B cell (primary cell): ENCODE results near the gene MS4A18. TPM values are rescaled to one million over a fixed set of nuclear protein-coding genes. Genes with fewer than 3 reads are reported as not detected.
"Not testable (repeated sequence)": the region's sequence is repeated elsewhere in the genome, so short reads cannot be mapped to it uniquely, and the experiment has no call there.

Source experiments
- ATAC-seq: fragments of 200-7000 bp; cut with Tn5 transposase; one replicate; pipeline ENCODE4 v1.10.0; 2021; ENCODE audit warnings: low read depth, mild to moderate bottlenecking, moderate number of reproducible peaks, moderate library complexity
- CTCF ChIA-PET: fragments of 350-600 bp; sonication (Branson Sonifier 250); formaldehyde crosslinking; loops from one replicate; lab custom pipeline; 2021; ENCODE audit warnings: antibody characterized with exemption, inconsistent platforms; lab: Charles Lee
- POLR2A ChIA-PET: fragments of 350-600 bp; sonication (Branson Sonifier 250); formaldehyde crosslinking; loops from one replicate; lab custom pipeline; 2021; ENCODE audit warnings: antibody characterized with exemption; lab: Charles Lee
- DNase-seq: peaks from one replicate; pipeline ENCODE4 v3.0.0; 2013
- H2AFZ ChIP-seq: 2 replicates; pipeline ENCODE4 v1.6.1; 2012; ENCODE audit warnings: mild to moderate bottlenecking, low read depth, low read length; ENCODE audit not compliant: insufficient read depth, poor library complexity, severe bottlenecking
- H3K27ac ChIP-seq, 2 donors: 1 replicate in 1 of 2; 2 replicates in 1 of 2; pipeline ENCODE4 v1.5.1; 2012 to 2013; ENCODE audit warnings: low read length in 2 of 2, mild to moderate bottlenecking in 2 of 2, moderate library complexity in 1 of 2
- H3K27me3 ChIP-seq, 4 experiments: fragments of 200-600 bp in 1 of 4; sonication (generic) in 1 of 4; replicated peaks in 1 of 4; 1 replicate in 2 of 4; 2 replicates in 2 of 4; pipeline versions ENCODE4 v1.6.1 to v1.7.0; 2013 to 2016; ENCODE audit warnings: low read length in 3 of 4, mild to moderate bottlenecking in 2 of 4, mixed read lengths in 1 of 4, moderate library complexity in 1 of 4; ENCODE audit not compliant: insufficient read depth in 4 of 4, control insufficient read depth in 3 of 4; ENCODE audit errors: control extremely low read depth in 1 of 4
- H3K36me3 ChIP-seq, 2 experiments: replicated peaks in 1 of 2; 1 replicate in 1 of 2; 2 replicates in 1 of 2; pipeline versions ENCODE4 v1.6.1 to v1.7.1; 2013; ENCODE audit warnings: low read length in 1 of 2; ENCODE audit not compliant: insufficient read depth in 2 of 2, control insufficient read depth in 1 of 2; ENCODE audit errors: control extremely low read depth in 1 of 2, extremely low read depth in 1 of 2
- H3K4me1 ChIP-seq, 2 donors: fragments of 200-600 bp in 1 of 2; sonication (generic) in 1 of 2; 1 replicate in 1 of 2; 2 replicates in 1 of 2; pipeline versions ENCODE4 v1.5.1 to v1.6.1; 2013 to 2017; ENCODE audit warnings: low read length in 2 of 2; ENCODE audit not compliant: control insufficient read depth in 2 of 2, insufficient read depth in 2 of 2
- H3K4me2 ChIP-seq: replicated peaks from 2 replicates; pipeline ENCODE3; 2012; ENCODE audit warnings: mild to moderate bottlenecking, low read depth, low read length; ENCODE audit not compliant: poor library complexity, severe bottlenecking
- H3K4me3 ChIP-seq, 5 experiments: fragments of 200-600 bp in 1 of 5; sonication (generic) in 1 of 5; 1 replicate in 3 of 5; 2 replicates in 2 of 5; pipeline versions ENCODE4 v1.5.1 to v1.7.0; 2011 to 2016; ENCODE audit warnings: low read length in 4 of 5, mild to moderate bottlenecking in 4 of 5, low read depth in 2 of 5, control low read depth in 1 of 5, moderate library complexity in 1 of 5; ENCODE audit not compliant: insufficient read depth in 1 of 5; ENCODE audit errors: control extremely low read depth in 1 of 5, extremely low read depth in 1 of 5
- H3K79me2 ChIP-seq: fragments of 200-600 bp; sonication (generic); one replicate; pipeline ENCODE4 v1.6.0; 2016; ENCODE audit warnings: low read length; ENCODE audit not compliant: control insufficient read depth, insufficient read depth
- H3K9ac ChIP-seq: fragments of 200-600 bp; sonication (generic); 2 replicates; pipeline ENCODE4 v1.6.1; 2017; ENCODE audit warnings: mild to moderate bottlenecking, low read length, moderate library complexity
- H3K9me3 ChIP-seq, 3 donors: one replicate each; pipeline versions ENCODE4 v1.6.1 to v1.7.1; 2013; ENCODE audit warnings: low read length in 2 of 3; ENCODE audit not compliant: control insufficient read depth in 2 of 3, insufficient read depth in 1 of 3; ENCODE audit errors: control extremely low read depth in 1 of 3
- H4K20me1 ChIP-seq: 2 replicates; pipeline ENCODE4 v1.6.0; 2012; ENCODE audit warnings: mild to moderate bottlenecking, low read length; ENCODE audit not compliant: insufficient read depth, control insufficient read depth, poor library complexity, severe bottlenecking
- H3K27ac Mint-ChIP-seq: one replicate; pipeline ENCODE4 v1.8.0; 2021; ENCODE audit warnings: mixed read lengths
- H3K27me3 Mint-ChIP-seq: one replicate; pipeline ENCODE4 v1.8.0; 2021; ENCODE audit warnings: mixed read lengths
- H3K4me1 Mint-ChIP-seq: one replicate; pipeline ENCODE4 v1.8.0; 2021; ENCODE audit warnings: mixed read lengths
- H3K4me3 Mint-ChIP-seq: one replicate; pipeline ENCODE4 v1.8.0; 2021; ENCODE audit warnings: mixed read lengths
- H3K9me3 Mint-ChIP-seq: one replicate; pipeline ENCODE4 v1.8.0; 2022; ENCODE audit warnings: mixed read lengths; ENCODE audit not compliant: insufficient read depth
- CTCF ChIP-seq: fragments of 200-600 bp; IDR thresholded peaks from one replicate; pipeline ENCODE4 v1.8.0; 2022; ENCODE audit warnings: antibody characterized with exemption, mild to moderate bottlenecking
- EZH2 ChIP-seq: IDR thresholded peaks from 2 replicates; pipeline ENCODE4 v1.6.1; 2012; ENCODE audit warnings: borderline replicate concordance, low read depth, mild to moderate bottlenecking, moderate library complexity, low read length; ENCODE audit not compliant: insufficient read depth, poor library complexity, severe bottlenecking
- WGBS: methylation state at CpG from one replicate; pipeline ENCODE4 v1.1.5; 2013; ENCODE audit warnings: missing lambda C conversion rate; ENCODE audit not compliant: insufficient coverage; 5-methylcytosine and 5-hydroxymethylcytosine counted together
- intact Hi-C: fragments of 100-400 bp; cut with micrococcal nuclease; formaldehyde crosslinking; loops from one replicate; pipeline ENCODE4 v1.10.0; 2022
- polyA plus RNA-seq: library from polyadenylated mRNA; depleted of rRNA; stranded (reverse); fragments of >200 nt; gene quantifications from 2 replicates; pipeline ENCODE4 v1.2.3, GENCODE V29; 2012
- total RNA-seq, 2 donors: library from RNA; stranded (reverse); fragments of 120-200 nt in 1 of 2; gene quantifications; 1 replicate in 1 of 2; 2 replicates in 1 of 2; pipeline versions ENCODE4 v1.2.3 to v1.2.4, GENCODE V29; 2013 to 2022

MS4A18 gene
- total and polyA plus RNA-seq, 2 donors (not counting 1 experiment from before 2014, with no cell fraction given): not detected

GRCh38 chr11:60710482-60710881 is 14.0 kb upstream of the MS4A18 start:
- H3K9ac ChIP-seq: no peak overlapping the region
- Mint-ChIP-seq H3K9me3 (no peaks in the 10 kb centered on the region), H3K4me1 (no peaks in the 10 kb centered on the region), H3K27me3 (peaks cover 35% of the 10 kb centered on the region), H3K27ac (no peak overlapping the region), H3K4me3 (no peak overlapping the region)
- no peaks in the 10 kb centered on the region for H3K9me3 ChIP-seq
- CTCF ChIA-PET: no interaction called here
- ATAC-seq: no peak
- H3K4me3 ChIP-seq: no peak overlapping the region
- peaks cover 0 to 4% (median 2%) of the 10 kb centered on the region in 4 experiments for H3K27me3 ChIP-seq
- WGBS: 90% methylated on average over 4 of the region's 4 CpGs
- no peak overlapping the region for H3K4me2 ChIP-seq
- no peak overlapping the region for H3K27ac ChIP-seq
- H3K4me1 ChIP-seq: no peaks in the 10 kb centered on the region
- intact Hi-C loops: no loop called here
- H3K36me3 ChIP-seq: no peaks in the 10 kb centered on the region
- no peak overlapping the region for H2AFZ ChIP-seq
- TF ChIP-seq CTCF (no peak), EZH2 (no peak)
- H4K20me1 ChIP-seq: no peaks in the 10 kb centered on the region
- H3K79me2 ChIP-seq: no peaks in the 10 kb centered on the region
- POLR2A ChIA-PET: no interaction called here
- DNase-seq: no peak

- Histone ChIP-seq H4K20me1 (no peaks in the 10 kb centered on the region), H3K4me3 (no peak overlapping the region), H3K36me3 (no peaks in the 10 kb centered on the region), H3K27me3 (peaks cover 0 to 4% (median 2%) of the 10 kb centered on the region in 4 experiments), H3K4me2 (no peak overlapping the region), H3K79me2 (no peaks in the 10 kb centered on the region), H3K27ac (no peak overlapping the region), H3K9me3 (no peaks in the 10 kb centered on the region), H3K9ac (no peak overlapping the region), H2AFZ (no peak overlapping the region), H3K4me1 (no peaks in the 10 kb centered on the region)
- Mint-ChIP-seq H3K27ac (no peak overlapping the region), H3K27me3 (peaks cover 38% of the 10 kb centered on the region), H3K4me3 (no peak overlapping the region), H3K4me1 (no peaks in the 10 kb centered on the region), H3K9me3 (no peaks in the 10 kb centered on the region)
- TF ChIP-seq CTCF (no peak), EZH2 (no peak)
- DNase-seq: no peak
- WGBS: no CpG with 5 or more reads among the region's 4 CpGs
- ChIA-PET POLR2A (no interaction called here), CTCF (no interaction called here)
- ATAC-seq: no peak
- intact Hi-C loops: no loop called here
Measured at GRCh38 chr11:60711276-60711675, 13.2 kb upstream of the MS4A18 start.

GRCh38 chr11:60713423-60713822 is 11.1 kb upstream of the MS4A18 start:
- H3K4me1 Mint-ChIP-seq, CTCF ChIA-PET, POLR2A ChIA-PET: not testable (repeated sequence)

More at GRCh38 chr11:60713423-60713822, 11.1 kb upstream of the MS4A18 start:
- H3K27me3 Mint-ChIP-seq: peaks cover 38% of the 10 kb centered on the region
- H3K4me1 ChIP-seq, H3K4me3 Mint-ChIP-seq, H2AFZ ChIP-seq, H4K20me1 ChIP-seq, ATAC-seq, H3K9me3 Mint-ChIP-seq, H3K4me2 ChIP-seq, H3K79me2 ChIP-seq, H3K9ac ChIP-seq, H3K27ac ChIP-seq, H3K27me3 ChIP-seq, H3K4me3 ChIP-seq, H3K9me3 ChIP-seq, H3K27ac Mint-ChIP-seq, intact Hi-C loops, DNase-seq, H3K36me3 ChIP-seq: not testable (repeated sequence)
- no CpG with 5 or more reads among the region's 6 CpGs for WGBS
